OCI-LY1 (cell line): Measurements from ENCODE around the gene PCBP1.

Experiments used
- CTCF ChIP-seq: fragments of 200-600 bp; sonication (generic), shearing (Covaris generic); IDR thresholded peaks from 2 replicates; pipeline ENCODE4 v1.5.1; 2017; ENCODE audit warnings: mild to moderate bottlenecking, antibody characterized with exemption, low read length, moderate library complexity, mixed read lengths
- EZH2 ChIP-seq: fragments of 200-600 bp; sonication (generic), shearing (Covaris generic); IDR thresholded peaks from 2 replicates; pipeline ENCODE4 v1.8.0; 2017; ENCODE audit warnings: borderline replicate concordance, mixed run types, mild to moderate bottlenecking, antibody characterized with exemption, low read length, moderate library complexity, mixed read lengths

GRCh38 chr2:70091364-70091763, 4.1 kb downstream of the PCBP1 start:
- no peak for TF ChIP-seq CTCF
- no peak for TF ChIP-seq EZH2
